Measurements from ENCODE around the gene PACC1. TPM values are rescaled to one million over a fixed set of nuclear protein-coding genes. Genes with fewer than 3 reads are reported as not detected.

Gene PACC1
- total and polyA plus RNA-seq, 10 donors = 6.5 to 12.8 (median 8.5) TPM

DNA sequence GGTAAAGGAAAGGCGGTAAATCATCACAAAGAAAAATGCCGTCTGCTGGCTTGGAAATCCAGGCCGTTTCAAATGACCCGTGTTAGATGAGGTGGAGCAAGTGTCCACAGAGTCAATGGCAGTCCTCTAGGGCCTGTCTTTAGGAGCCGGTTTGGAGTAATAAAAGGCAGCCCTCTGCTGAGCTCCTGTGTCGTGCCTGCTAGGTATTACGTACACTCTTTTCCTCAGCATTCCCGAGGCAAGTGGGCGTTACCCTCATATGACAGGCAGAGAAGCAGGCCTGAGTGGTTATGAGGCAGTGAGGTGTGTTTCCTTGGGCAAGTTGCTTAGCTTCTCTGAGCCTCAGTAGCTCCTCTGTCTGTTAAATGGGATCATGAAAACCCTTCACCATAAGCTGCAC, 25.7 kb upstream of the PACC1 start:
- Histone ChIP-seq H3K27ac (no peak overlapping the region), H3K27me3 (replicated peaks in 1 of 7) (no peaks in the 10 kb centered on the region), H3K36me3 (peaks cover 0 to 32% (median 5%) of the 10 kb centered on the region in 6 donors), H3K4me1 (no peaks in the 10 kb centered on the region), H3K9me3 (no peaks in the 10 kb centered on the region), H3K4me3 (no peak overlapping the region)
- WGBS, 5 donors = 84 to 94% (median 88%) methylated on average over 9 of the region's 9 CpGs
- peak; percentile 21 for DNase-seq
- intact Hi-C loops (cut with DNase I; ENCODE audit: low total_unique reads) = no loop called here
- TF ChIP-seq, protein P1, sequence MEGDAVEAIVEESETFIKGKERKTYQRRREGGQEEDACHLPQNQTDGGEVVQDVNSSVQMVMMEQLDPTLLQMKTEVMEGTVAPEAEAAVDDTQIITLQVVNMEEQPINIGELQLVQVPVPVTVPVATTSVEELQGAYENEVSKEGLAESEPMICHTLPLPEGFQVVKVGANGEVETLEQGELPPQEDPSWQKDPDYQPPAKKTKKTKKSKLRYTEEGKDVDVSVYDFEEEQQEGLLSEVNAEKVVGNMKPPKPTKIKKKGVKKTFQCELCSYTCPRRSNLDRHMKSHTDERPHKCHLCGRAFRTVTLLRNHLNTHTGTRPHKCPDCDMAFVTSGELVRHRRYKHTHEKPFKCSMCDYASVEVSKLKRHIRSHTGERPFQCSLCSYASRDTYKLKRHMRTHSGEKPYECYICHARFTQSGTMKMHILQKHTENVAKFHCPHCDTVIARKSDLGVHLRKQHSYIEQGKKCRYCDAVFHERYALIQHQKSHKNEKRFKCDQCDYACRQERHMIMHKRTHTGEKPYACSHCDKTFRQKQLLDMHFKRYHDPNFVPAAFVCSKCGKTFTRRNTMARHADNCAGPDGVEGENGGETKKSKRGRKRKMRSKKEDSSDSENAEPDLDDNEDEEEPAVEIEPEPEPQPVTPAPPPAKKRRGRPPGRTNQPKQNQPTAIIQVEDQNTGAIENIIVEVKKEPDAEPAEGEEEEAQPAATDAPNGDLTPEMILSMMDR (IDR thresholded peaks at IDR 0.05 in 8 of 11, conservative IDR thresholded peaks at IDR 0.05 in 3 of 11) = no peak
- TF ChIP-seq POLR2A (IDR thresholded peaks at IDR 0.05) (no peak), POLR2AphosphoS5 (IDR thresholded peaks at IDR 0.05) (no peak)

DNA sequence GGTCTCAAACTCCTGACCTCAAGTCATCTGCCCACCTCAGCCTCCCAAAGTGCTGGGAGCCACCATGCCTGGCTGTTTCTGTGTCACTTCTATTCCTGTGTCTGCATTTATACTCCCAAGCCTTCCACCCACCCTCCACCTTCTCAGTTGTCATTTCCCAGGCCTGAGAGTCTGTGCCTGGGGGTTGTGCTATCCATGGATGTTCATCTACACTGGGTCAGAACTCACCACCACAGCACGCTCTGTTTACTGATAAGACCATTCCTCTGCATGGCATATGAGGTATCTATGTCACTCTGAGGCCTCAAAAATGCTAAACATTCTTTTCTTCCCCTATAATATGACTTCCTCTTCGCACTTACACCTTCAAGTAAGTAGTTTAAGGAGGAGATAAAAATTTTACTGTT, 24.1 kb upstream of the PACC1 start:
- Histone ChIP-seq H3K27ac (no peak overlapping the region), H3K4me3 (no peak overlapping the region), H3K9me3 (no peaks in the 10 kb centered on the region), H3K36me3 (peaks cover 0 to 16% (median 0%) of the 10 kb centered on the region in 6 donors), H3K4me1 (peaks cover 0 to 9% (median 6%) of the 10 kb centered on the region in 6 donors), H3K27me3 (replicated peaks in 1 of 7) (no peaks in the 10 kb centered on the region)
- intact Hi-C loops (cut with DNase I; ENCODE audit: low total_unique reads) = no loop called here
- 91 to 98% (median 95%) methylated on average over 2 of the region's 2 CpGs for WGBS, 5 donors
- TF ChIP-seq, protein P1 (IDR thresholded peaks at IDR 0.05 in 8 of 11, conservative IDR thresholded peaks at IDR 0.05 in 3 of 11) = no peak
- TF ChIP-seq POLR2A (IDR thresholded peaks at IDR 0.05) (no peak), POLR2AphosphoS5 (IDR thresholded peaks at IDR 0.05) (no peak)
- DNase-seq = no peak

DNA sequence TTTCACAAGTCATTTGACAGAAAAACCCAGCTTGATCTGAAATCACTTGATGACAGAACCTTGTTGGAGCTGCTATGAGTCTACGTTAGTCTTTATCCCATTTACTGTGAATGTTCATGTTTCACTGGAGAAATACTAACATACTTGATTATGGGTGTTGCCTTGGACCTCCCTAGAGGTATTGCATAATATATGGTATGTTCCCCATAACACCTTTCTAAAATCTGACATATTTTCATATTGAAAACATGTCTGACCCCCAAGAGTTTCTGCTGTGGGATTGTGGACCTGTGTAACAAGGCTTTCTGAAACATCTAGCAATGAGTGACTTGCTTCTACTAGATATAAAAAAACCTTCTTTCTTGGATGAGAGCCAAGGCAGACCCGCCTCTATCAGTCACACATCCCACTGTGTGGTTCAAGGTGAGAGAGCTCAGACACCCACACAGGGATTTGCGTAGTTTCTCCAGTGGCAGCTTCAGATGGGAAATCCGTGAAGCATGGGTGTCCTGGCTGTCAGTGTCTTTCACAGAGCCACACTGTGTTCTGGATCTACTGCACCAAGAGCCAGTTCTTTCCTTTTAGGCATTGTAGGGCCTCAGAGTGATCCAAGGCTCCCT, 22.6 kb upstream of the PACC1 start:
- intact Hi-C loops (cut with DNase I; ENCODE audit: low total_unique reads) = no loop called here
- H3K27me3 ChIP-seq (replicated peaks in 1 of 7) = no peaks in the 10 kb centered on the region
- H3K4me1 ChIP-seq = peaks cover 0 to 21% (median 17%) of the 10 kb centered on the region in 6 donors
- peaks cover 0 to 1% (median 0%) of the 10 kb centered on the region in 6 donors for H3K36me3 ChIP-seq
- no peak overlapping the region for H3K4me3 ChIP-seq
- 75 to 80% (median 79%) methylated on average over 4 of the region's 4 CpGs for WGBS, 5 donors
- H3K27ac ChIP-seq = no peak overlapping the region
- no peak for DNase-seq
- H3K9me3 ChIP-seq = no peaks in the 10 kb centered on the region
- TF ChIP-seq, protein P1 (IDR thresholded peaks at IDR 0.05 in 8 of 11, conservative IDR thresholded peaks at IDR 0.05 in 3 of 11) = no peak
- TF ChIP-seq POLR2AphosphoS5 (IDR thresholded peaks at IDR 0.05) (no peak), POLR2A (IDR thresholded peaks at IDR 0.05) (no peak)

DNA sequence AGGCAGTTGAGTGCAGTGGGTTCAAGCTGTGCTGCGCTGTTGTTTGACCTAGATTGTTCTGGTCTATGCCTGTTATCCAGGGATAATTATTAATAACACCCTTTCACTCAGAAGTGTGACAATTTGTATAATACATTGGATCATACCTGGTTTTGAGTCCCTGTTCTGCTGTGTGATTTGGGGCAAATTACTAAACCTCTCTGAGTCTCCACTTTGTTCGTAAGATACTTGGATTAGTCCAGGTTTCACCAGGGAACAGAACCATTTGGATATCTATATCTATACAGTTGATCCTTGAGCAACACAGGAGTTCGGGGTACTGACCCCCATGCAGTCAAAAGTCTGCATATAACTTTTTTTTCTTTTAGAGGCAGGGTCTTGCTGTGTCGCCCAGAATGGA, 20.3 kb upstream of the PACC1 start:
- Histone ChIP-seq H3K36me3 (no peaks in the 10 kb centered on the region), H3K4me3 (no peak overlapping the region), H3K27me3 (replicated peaks in 1 of 7) (no peaks in the 10 kb centered on the region), H3K27ac (no peak overlapping the region), H3K9me3 (no peaks in the 10 kb centered on the region), H3K4me1 (peaks cover 0 to 37% (median 21%) of the 10 kb centered on the region in 6 donors)
- TF ChIP-seq POLR2AphosphoS5 (IDR thresholded peaks at IDR 0.05) (no peak), POLR2A (IDR thresholded peaks at IDR 0.05) (no peak)
- TF ChIP-seq, protein P1 (IDR thresholded peaks at IDR 0.05 in 8 of 11, conservative IDR thresholded peaks at IDR 0.05 in 3 of 11) = no peak
- no peak for DNase-seq
- WGBS, 5 donors = 95 to 100% (median 97%) methylated on average over 4 of the region's 4 CpGs
- intact Hi-C loops (cut with DNase I; ENCODE audit: low total_unique reads) = no loop called here
